ENCODE results near the gene CCDC30.

Gene CCDC30

DNA sequence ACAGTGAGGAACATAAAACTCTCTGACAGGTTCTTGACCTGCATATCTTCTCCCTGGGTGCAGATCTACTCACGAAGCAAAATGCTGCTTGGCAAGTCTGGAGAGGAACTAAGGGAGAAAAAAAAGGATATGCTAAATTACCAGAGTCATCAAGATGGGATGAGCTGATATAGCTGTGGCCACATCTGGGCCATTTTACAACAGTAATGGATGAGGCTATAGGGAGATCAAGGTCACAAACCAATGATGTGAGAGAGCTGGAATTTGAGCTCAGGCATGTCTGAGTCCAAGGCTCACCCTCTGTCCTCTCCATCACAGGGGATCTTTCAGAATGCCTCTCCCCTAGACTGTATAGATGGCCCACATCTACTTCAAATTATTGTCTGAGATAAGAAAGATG is 33.5 kb upstream of the CCDC30 start:
- no peak overlapping the region for H3K27ac ChIP-seq
- H3K4me3 ChIP-seq (ENCODE audit: low read depth, low read length): no peak overlapping the region
- in situ Hi-C loops (cut with HindIII; ENCODE audit: low pct_ligation_motif_present, low sequenced_read_pairs): no loop called here
- TF ChIP-seq, protein P1, sequence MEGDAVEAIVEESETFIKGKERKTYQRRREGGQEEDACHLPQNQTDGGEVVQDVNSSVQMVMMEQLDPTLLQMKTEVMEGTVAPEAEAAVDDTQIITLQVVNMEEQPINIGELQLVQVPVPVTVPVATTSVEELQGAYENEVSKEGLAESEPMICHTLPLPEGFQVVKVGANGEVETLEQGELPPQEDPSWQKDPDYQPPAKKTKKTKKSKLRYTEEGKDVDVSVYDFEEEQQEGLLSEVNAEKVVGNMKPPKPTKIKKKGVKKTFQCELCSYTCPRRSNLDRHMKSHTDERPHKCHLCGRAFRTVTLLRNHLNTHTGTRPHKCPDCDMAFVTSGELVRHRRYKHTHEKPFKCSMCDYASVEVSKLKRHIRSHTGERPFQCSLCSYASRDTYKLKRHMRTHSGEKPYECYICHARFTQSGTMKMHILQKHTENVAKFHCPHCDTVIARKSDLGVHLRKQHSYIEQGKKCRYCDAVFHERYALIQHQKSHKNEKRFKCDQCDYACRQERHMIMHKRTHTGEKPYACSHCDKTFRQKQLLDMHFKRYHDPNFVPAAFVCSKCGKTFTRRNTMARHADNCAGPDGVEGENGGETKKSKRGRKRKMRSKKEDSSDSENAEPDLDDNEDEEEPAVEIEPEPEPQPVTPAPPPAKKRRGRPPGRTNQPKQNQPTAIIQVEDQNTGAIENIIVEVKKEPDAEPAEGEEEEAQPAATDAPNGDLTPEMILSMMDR (IDR thresholded peaks at IDR 0.05; ENCODE audit: low read depth, low read length, missing control alignments): no peak
- H3K27me3 ChIP-seq (replicated peaks): no peaks in the 10 kb centered on the region
- DNase-seq: no peak
- no peaks in the 10 kb centered on the region for H3K36me3 ChIP-seq (replicated peaks)

DNA sequence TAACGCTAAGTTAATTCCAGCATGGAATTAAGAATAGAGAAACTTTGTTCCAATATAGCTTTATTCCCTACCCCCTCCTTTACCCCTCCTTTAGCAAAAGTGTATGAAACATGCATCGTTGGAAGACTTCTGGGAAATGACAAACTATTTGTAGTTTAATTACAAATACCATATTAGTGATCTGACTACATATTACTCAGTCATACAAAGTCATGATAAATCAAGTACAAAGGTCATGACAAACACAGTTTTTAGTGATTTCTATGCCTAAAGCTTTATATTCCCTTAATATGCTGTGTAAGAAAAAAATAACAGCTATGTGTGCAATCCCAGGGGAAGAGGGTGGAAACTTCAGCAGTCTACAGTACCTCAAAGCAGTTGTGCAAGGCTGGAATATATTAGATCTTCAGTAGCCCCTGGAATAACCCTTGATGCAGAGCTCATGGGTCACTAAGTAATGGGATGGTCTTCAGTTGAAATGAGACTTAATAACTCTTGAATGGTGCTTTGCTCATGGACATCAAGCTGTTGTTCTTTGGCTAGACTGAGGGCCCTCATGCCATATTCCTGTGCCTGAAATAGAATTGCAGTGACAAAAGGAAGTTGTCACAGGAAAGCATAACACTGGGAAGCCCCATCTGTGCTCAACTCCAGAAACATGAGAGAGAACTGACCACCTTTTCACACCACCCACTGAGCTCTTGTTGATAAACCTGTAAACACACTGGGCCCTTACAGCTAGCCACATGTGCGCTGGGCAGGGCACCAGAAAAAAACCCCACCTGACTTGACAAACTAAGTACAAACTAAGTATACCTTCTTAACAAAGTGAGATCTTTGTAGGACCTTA is 32.6 kb upstream of the CCDC30 start:
- TF ChIP-seq, protein P1 (IDR thresholded peaks at IDR 0.05; ENCODE audit: low read depth, low read length, missing control alignments): no peak
- in situ Hi-C loops (cut with HindIII; ENCODE audit: low pct_ligation_motif_present, low sequenced_read_pairs): no loop called here
- no peak overlapping the region for H3K27ac ChIP-seq
- no peaks in the 10 kb centered on the region for H3K36me3 ChIP-seq (replicated peaks)
- DNase-seq: no peak
- H3K27me3 ChIP-seq (replicated peaks): no peaks in the 10 kb centered on the region
- no peak overlapping the region for H3K4me3 ChIP-seq (ENCODE audit: low read depth, low read length)

DNA sequence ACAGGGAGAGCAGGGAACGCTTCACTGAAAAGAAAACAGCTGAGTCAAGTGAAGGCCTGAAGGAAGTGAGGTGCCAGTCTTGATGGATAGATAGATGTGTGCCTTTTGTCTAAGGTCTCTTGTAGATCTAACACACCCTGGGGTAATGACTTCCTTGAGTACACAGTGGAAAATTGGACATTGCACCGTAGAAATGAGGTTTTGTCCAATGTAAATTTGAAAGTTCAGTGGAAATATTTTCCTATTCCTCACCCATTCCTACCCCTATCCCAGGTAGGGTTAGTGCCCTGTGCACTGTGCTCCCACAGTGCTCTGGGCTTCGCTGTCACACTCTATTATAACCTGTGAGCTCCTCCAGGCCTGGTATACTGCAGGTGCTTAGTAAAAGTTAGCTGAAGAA is 31.6 kb upstream of the CCDC30 start:
- H3K27me3 ChIP-seq (replicated peaks): no peaks in the 10 kb centered on the region
- H3K36me3 ChIP-seq (replicated peaks): no peaks in the 10 kb centered on the region
- no peak for DNase-seq
- TF ChIP-seq, protein P1 (IDR thresholded peaks at IDR 0.05; ENCODE audit: low read depth, low read length, missing control alignments): no peak
- in situ Hi-C loops (cut with HindIII; ENCODE audit: low pct_ligation_motif_present, low sequenced_read_pairs): no loop called here
- no peak overlapping the region for H3K27ac ChIP-seq
- H3K4me3 ChIP-seq (ENCODE audit: low read depth, low read length): no peak overlapping the region

DNA sequence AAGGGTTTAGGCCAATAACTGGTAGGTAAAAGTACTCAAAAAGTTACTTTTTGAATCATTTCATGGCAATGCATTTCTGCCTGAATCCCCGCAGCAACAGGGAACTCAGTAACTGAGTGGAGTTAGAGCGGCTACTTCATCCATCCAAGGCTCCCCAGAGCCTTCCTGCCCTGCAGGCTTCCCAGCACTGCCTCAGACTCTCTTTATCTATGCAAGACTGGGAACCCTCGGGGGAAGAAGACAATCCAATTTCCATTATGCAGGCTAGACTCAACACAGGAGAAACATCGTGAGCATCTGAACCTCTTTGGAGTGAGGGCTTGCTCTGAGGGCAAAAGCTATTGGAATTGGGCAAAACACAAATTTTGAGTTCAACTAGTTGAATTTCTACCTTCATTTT is 30.4 kb upstream of the CCDC30 start:
- Histone ChIP-seq H3K4me3 (ENCODE audit: low read depth, low read length) (no peak overlapping the region), H3K27ac (no peak overlapping the region), H3K36me3 (replicated peaks) (no peaks in the 10 kb centered on the region), H3K27me3 (replicated peaks) (no peaks in the 10 kb centered on the region)
- in situ Hi-C loops (cut with HindIII; ENCODE audit: low pct_ligation_motif_present, low sequenced_read_pairs): no loop called here
- DNase-seq: no peak
- TF ChIP-seq, protein P1 (IDR thresholded peaks at IDR 0.05; ENCODE audit: low read depth, low read length, missing control alignments): no peak

DNA sequence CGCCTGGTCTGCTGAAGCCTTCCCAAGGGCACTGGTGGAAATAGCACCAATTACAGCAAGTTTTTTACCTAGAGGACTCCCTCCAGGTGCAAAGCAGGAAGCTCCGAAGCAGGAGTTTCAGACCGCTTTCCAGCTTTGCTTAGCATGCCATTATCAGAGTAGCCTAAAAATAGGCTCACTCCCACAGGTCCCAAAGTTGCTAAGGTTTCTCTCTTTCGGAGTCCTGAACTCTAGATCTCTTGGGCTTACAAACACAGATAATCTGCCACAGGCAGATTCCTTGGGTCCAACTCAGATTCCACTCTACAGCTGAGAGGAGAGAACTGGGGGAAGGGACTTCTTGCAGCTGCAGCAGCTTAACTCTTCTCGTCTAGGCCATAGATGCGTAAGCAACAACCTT is 29.7 kb upstream of the CCDC30 start:
- Histone ChIP-seq H3K27ac (no peak overlapping the region), H3K36me3 (replicated peaks) (no peaks in the 10 kb centered on the region), H3K4me3 (ENCODE audit: low read depth, low read length) (no peak overlapping the region), H3K27me3 (replicated peaks) (no peaks in the 10 kb centered on the region)
- no peak for DNase-seq
- TF ChIP-seq, protein P1 (IDR thresholded peaks at IDR 0.05; ENCODE audit: low read depth, low read length, missing control alignments): no peak
- in situ Hi-C loops (cut with HindIII; ENCODE audit: low pct_ligation_motif_present, low sequenced_read_pairs): no loop called here

DNA sequence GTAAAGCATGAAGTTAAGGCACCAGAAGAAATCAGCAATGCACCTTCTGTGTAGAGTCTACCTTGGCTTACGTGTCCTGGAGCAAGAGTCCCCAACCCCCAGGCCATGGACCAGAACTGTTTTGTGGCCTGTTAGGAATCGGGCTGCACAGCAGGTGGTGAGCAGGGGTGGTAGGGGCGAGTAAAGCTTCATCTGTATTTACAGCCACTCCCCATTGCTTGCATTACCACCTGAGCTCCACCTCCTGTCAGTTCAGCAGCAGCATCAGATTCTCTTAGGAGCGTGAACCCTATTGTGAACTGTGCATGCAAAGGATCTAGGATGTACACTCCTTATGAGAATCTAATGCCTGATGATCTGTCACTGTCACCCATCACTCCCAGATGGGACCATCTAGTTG is 28.7 kb upstream of the CCDC30 start:
- H3K27ac ChIP-seq: no peak overlapping the region
- TF ChIP-seq, protein P1 (IDR thresholded peaks at IDR 0.05; ENCODE audit: low read depth, low read length, missing control alignments): no peak
- no peak overlapping the region for H3K4me3 ChIP-seq (ENCODE audit: low read depth, low read length)
- no peak for DNase-seq
- no peaks in the 10 kb centered on the region for H3K27me3 ChIP-seq (replicated peaks)
- no peaks in the 10 kb centered on the region for H3K36me3 ChIP-seq (replicated peaks)
- in situ Hi-C loops (cut with HindIII; ENCODE audit: low pct_ligation_motif_present, low sequenced_read_pairs): no loop called here

Measured in brain microvascular endothelial cell (primary cell).